Kidney (tissue), 14 donors: ENCODE results near the gene KLF11. TPM values are rescaled to one million over a fixed set of nuclear protein-coding genes. Genes with fewer than 3 reads are reported as not detected.

ENCODE experiments used
- DNase-seq, 5 donors: peaks; one replicate each; pipeline ENCODE4 v3.0.0-alpha.2; 2013 to 2020
- FAIRE-seq: peaks from 2 replicates; lab custom pipeline; 2012; peaks lifted over from hg19 to GRCh38; lab: Jason Lieb, UNC
- H3K27ac ChIP-seq, 2 donors: one replicate each; pipeline ENCODE4 v1.7.0; 2013; ENCODE audit warnings: low read depth in 2 of 2, low read length in 2 of 2, inconsistent platforms in 1 of 2
- H3K27me3 ChIP-seq: one replicate; pipeline ENCODE4 v1.7.1; 2013; ENCODE audit warnings: low read length, inconsistent platforms; ENCODE audit not compliant: control insufficient read depth, insufficient read depth
- H3K36me3 ChIP-seq, 3 donors: one replicate each; pipeline versions ENCODE4 v1.7.0 to v1.7.1; 2013; ENCODE audit warnings: low read length in 3 of 3, control low read depth in 1 of 3, inconsistent platforms in 1 of 3; ENCODE audit not compliant: insufficient read depth in 3 of 3, control insufficient read depth in 2 of 3
- H3K4me1 ChIP-seq, 3 donors: one replicate each; pipeline versions ENCODE4 v1.7.0 to v1.7.1; 2013; ENCODE audit warnings: low read length in 3 of 3, inconsistent platforms in 1 of 3, low read depth in 1 of 3; ENCODE audit not compliant: control insufficient read depth in 2 of 3, insufficient read depth in 2 of 3
- H3K4me3 ChIP-seq, 3 donors: one replicate each; pipeline versions ENCODE4 v1.7.0 to v1.8.1; 2013; ENCODE audit warnings: low read length in 3 of 3, control low read depth in 1 of 3, inconsistent platforms in 1 of 3
- H3K9ac ChIP-seq, 3 donors: one replicate each; pipeline versions ENCODE4 v1.7.0 to v1.7.1; 2013; ENCODE audit warnings: low read length in 3 of 3, control low read depth in 1 of 3, inconsistent platforms in 1 of 3
- H3K9me3 ChIP-seq, 3 donors: one replicate each; pipeline versions ENCODE4 v1.7.0 to v1.7.1; 2013; ENCODE audit warnings: low read length in 3 of 3, control low read depth in 1 of 3, inconsistent platforms in 1 of 3; ENCODE audit not compliant: control insufficient read depth in 2 of 3, insufficient read depth in 1 of 3
- CTCF ChIP-seq: IDR thresholded peaks from 3 replicates; pipeline ENCODE4 v1.5.1; 2012; ENCODE audit warnings: mild to moderate bottlenecking, moderate library complexity, borderline replicate concordance; ENCODE audit not compliant: insufficient read depth; ENCODE audit errors: extremely low read depth
- intact Hi-C: fragments of 100-400 bp; cut with DNase I; formaldehyde crosslinking; loops from one replicate; pipeline ENCODE4 v1.11.1; 2022
- polyA plus RNA-seq: library from polyadenylated mRNA; stranded (reverse); fragments of 350-450 nt; fragmentation: Illumina TruSeq; extraction: RNeasy Lipid Tissue Mini Kit (QIAGEN cat#74804); gene quantifications from one replicate; pipeline ENCODE4 v1.2.3, GENCODE V29; 2014; ENCODE audit warnings: low read depth, low replicate concordance; ENCODE audit not compliant: insufficient read depth
- total RNA-seq: library from RNA; stranded (reverse); fragmentation: NEBNext Ultra II Directional; extraction: Animal tissue kit (Norgen Biotek cat#: 25700); gene quantifications from one replicate; pipeline ENCODE4 v1.2.1, GENCODE V29; 2021
- donor health status: control.
- donor health status: control.
- donor health status: control.
- donor health status: control.
- donor health status: control.
- donor health status: DM: yes; HTN: yes; CAD: no.
- donor health status: Normal renal cell carcinoma (clear cell type).

Gene KLF11
- total and polyA plus RNA-seq, 2 donors from 2014 or later, result 9.4 to 34.0 TPM

DNA sequence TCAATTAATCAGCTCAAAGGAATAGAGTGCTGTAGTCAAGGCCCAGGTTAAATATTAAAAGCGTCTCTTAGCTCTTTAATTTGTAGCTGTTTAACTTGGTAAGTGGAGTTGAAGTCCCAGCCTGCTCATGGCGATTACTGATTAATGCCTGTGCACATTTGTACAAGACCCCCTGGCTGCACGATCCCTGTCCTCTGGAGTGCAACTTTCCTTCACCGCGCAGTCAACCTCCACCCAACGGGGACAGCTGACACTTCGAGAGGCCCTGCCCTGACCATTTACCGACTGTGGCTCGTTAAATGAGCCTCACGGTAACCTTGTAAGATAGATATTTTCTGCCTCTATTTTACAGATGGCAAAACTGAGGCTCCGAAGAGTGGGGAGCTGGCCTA is 42.3 kb downstream of the KLF11 start:
- peaks cover 12 to 47% (median 28%) of the 10 kb centered on the region in 3 donors for H3K4me1 ChIP-seq
- peaks cover 6% of the 10 kb centered on the region for H3K27me3 ChIP-seq
- H3K9me3 ChIP-seq, result no peaks in the 10 kb centered on the region
- no peak for TF ChIP-seq CTCF
- FAIRE-seq, result no peak
- no peaks in the 10 kb centered on the region for H3K36me3 ChIP-seq
- peak overlapping the region; percentile 66 to 86 for H3K27ac ChIP-seq
- H3K4me3 ChIP-seq, result peak overlapping the region in 1 of 3 donors; percentile 20
- peak; percentile 73 to 92 (median 87) for DNase-seq
- intact Hi-C loops, result no loop called here
- H3K9ac ChIP-seq, result no peak overlapping the region

GRCh38 chr2:10086950-10087349 is 43.6 kb downstream of the KLF11 start:
- Histone ChIP-seq H3K4me3 (no peak overlapping the region), H3K36me3 (no peaks in the 10 kb centered on the region), H3K9ac (peak overlapping the region in 1 of 3 donors; percentile 0), H3K4me1 (peaks cover 12 to 47% (median 32%) of the 10 kb centered on the region in 3 donors), H3K27ac (peak overlapping the region; percentile 65 to 86), H3K9me3 (no peaks in the 10 kb centered on the region), H3K27me3 (peaks cover 8% of the 10 kb centered on the region)
- DNase-seq (no peak), FAIRE-seq (no peak)
- TF ChIP-seq CTCF, result no peak
- intact Hi-C loops, result no loop called here

DNA sequence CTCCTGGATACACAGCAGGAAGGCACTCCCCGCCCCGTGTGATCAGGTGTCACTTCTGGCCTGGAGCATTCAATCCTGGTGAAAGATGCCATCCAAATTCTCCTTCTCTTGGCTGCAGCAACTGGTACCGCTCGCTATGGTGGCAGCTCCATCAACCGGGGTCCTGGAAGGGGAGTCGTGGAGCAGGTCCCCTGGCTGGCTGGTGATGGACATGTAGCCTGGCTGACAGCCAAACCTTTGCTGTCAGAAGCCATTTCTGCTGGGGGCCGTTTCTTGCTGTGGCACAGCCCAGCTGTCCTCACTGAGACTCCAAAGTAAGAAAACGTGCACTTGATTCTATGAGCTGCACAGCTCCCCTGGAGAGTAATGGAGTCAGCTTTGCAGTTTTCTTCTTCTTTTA is 44.0 kb downstream of the KLF11 start:
- DNase-seq (no peak), FAIRE-seq (no peak)
- no peaks in the 10 kb centered on the region for H3K36me3 ChIP-seq
- peak overlapping the region in 1 of 3 donors; percentile 0 for H3K9ac ChIP-seq
- H3K27me3 ChIP-seq, result peaks cover 8% of the 10 kb centered on the region
- H3K27ac ChIP-seq, result peak overlapping the region; percentile 32 to 86
- intact Hi-C loops, result no loop called here
- H3K9me3 ChIP-seq, result no peaks in the 10 kb centered on the region
- TF ChIP-seq CTCF, result no peak
- peaks cover 12 to 47% (median 32%) of the 10 kb centered on the region in 3 donors for H3K4me1 ChIP-seq
- H3K4me3 ChIP-seq, result no peak overlapping the region
